CD14-positive monocyte (primary cell): ENCODE results near the gene DISP2. TPM values are rescaled to one million over a fixed set of nuclear protein-coding genes. Genes with fewer than 3 reads are reported as not detected.

Source experiments
- DNase-seq, 3 donors: peaks; one replicate each; pipeline ENCODE4 v3.0.0-alpha.2; 2011 to 2022
- H2AFZ ChIP-seq: 2 replicates; pipeline ENCODE4 v1.6.0; 2012; ENCODE audit warnings: mild to moderate bottlenecking, low read depth, low read length, inconsistent platforms; ENCODE audit not compliant: insufficient read depth, poor library complexity, severe bottlenecking
- H3K27ac ChIP-seq, 2 donors: 1 replicate in 1 of 2; 2 replicates in 1 of 2; pipeline ENCODE4 v1.5.1; 2012 to 2013; ENCODE audit warnings: low read length in 2 of 2, control low read depth in 1 of 2, inconsistent platforms in 1 of 2, low read depth in 1 of 2, mild to moderate bottlenecking in 1 of 2
- H3K27me3 ChIP-seq, 2 donors: one replicate each; pipeline versions ENCODE4 v1.6.0 to v1.6.1; 2011 to 2013; ENCODE audit warnings: low read length in 2 of 2; ENCODE audit not compliant: control insufficient read depth in 2 of 2, insufficient read depth in 2 of 2
- H3K36me3 ChIP-seq, 2 donors: replicated peaks in 1 of 2; 1 replicate in 1 of 2; 2 replicates in 1 of 2; pipeline versions ENCODE4 v1.5.1 to v1.6.1; 2012 to 2013; ENCODE audit warnings: low read length in 2 of 2, control low read depth in 1 of 2, inconsistent platforms in 1 of 2, mild to moderate bottlenecking in 1 of 2; ENCODE audit not compliant: insufficient read depth in 2 of 2, control insufficient read depth in 1 of 2
- H3K4me1 ChIP-seq, 2 donors: 1 replicate in 1 of 2; 2 replicates in 1 of 2; pipeline versions ENCODE4 v1.5.1 to v1.6.1; 2012 to 2013; ENCODE audit warnings: low read length in 2 of 2, control low read depth in 1 of 2, inconsistent platforms in 1 of 2, mild to moderate bottlenecking in 1 of 2, moderate library complexity in 1 of 2; ENCODE audit not compliant: insufficient read depth in 2 of 2, control insufficient read depth in 1 of 2
- H3K4me2 ChIP-seq: replicated peaks from 2 replicates; pipeline ENCODE3; 2012; ENCODE audit warnings: low read length, moderate library complexity, mild to moderate bottlenecking; ENCODE audit not compliant: poor library complexity, severe bottlenecking; ENCODE audit errors: extremely low read depth
- H3K4me3 ChIP-seq, 3 experiments: fragments of 200-600 bp in 1 of 3; sonication (generic) in 1 of 3; replicated peaks in 1 of 3; 1 replicate in 2 of 3; 2 replicates in 1 of 3; pipeline ENCODE4 v1.5.1; 2011 to 2013; ENCODE audit warnings: low read length in 3 of 3, mild to moderate bottlenecking in 3 of 3, control low read depth in 2 of 3, low read depth in 2 of 3, inconsistent platforms in 1 of 3, moderate library complexity in 1 of 3
- H3K79me2 ChIP-seq: 2 replicates; pipeline ENCODE4 v1.6.0; 2012; ENCODE audit warnings: mild to moderate bottlenecking, control low read depth, inconsistent platforms, low read length, moderate library complexity; ENCODE audit not compliant: insufficient read depth
- H3K9ac ChIP-seq: 2 replicates; pipeline ENCODE4 v1.6.0; 2017; ENCODE audit warnings: low read length, mild to moderate bottlenecking; ENCODE audit not compliant: insufficient read depth, poor library complexity, severe bottlenecking
- H3K9me3 ChIP-seq, 2 donors: replicated peaks in 1 of 2; 1 replicate in 1 of 2; 2 replicates in 1 of 2; pipeline versions ENCODE4 v1.5.1 to v1.6.1; 2012 to 2013; ENCODE audit warnings: low read length in 2 of 2, control low read depth in 1 of 2; ENCODE audit not compliant: control insufficient read depth in 1 of 2, insufficient read depth in 1 of 2
- H4K20me1 ChIP-seq: 2 replicates; pipeline ENCODE4 v1.6.0; 2012; ENCODE audit warnings: mild to moderate bottlenecking, low read length, control low read depth, moderate library complexity; ENCODE audit not compliant: insufficient read depth
- H3K27ac Mint-ChIP-seq, 7 donors: one replicate each; pipeline ENCODE4 v1.8.0; 2020; ENCODE audit warnings: mild to moderate bottlenecking in 7 of 7, mixed read lengths in 7 of 7, moderate library complexity in 6 of 7, inconsistent platforms in 2 of 7
- H3K27me3 Mint-ChIP-seq, 3 donors: one replicate each; pipeline ENCODE4 v1.8.0; 2021 to 2022; ENCODE audit warnings: low read depth in 3 of 3, mild to moderate bottlenecking in 3 of 3, mixed read lengths in 3 of 3, moderate library complexity in 3 of 3, inconsistent platforms in 1 of 3
- H3K36me3 Mint-ChIP-seq, 2 donors: one replicate each; pipeline ENCODE4 v1.8.0; 2020; ENCODE audit warnings: mixed read lengths in 2 of 2, inconsistent platforms in 1 of 2, mild to moderate bottlenecking in 1 of 2
- H3K4me1 Mint-ChIP-seq: one replicate; pipeline ENCODE4 v1.8.0; 2020; ENCODE audit warnings: mild to moderate bottlenecking, mixed read lengths
- H3K4me3 Mint-ChIP-seq, 2 donors: one replicate each; pipeline ENCODE4 v1.8.0; 2020; ENCODE audit warnings: mild to moderate bottlenecking in 2 of 2, mixed read lengths in 2 of 2, moderate library complexity in 1 of 2
- H3K9me3 Mint-ChIP-seq, 7 donors: one replicate each; pipeline ENCODE4 v1.8.0; 2020 to 2022; ENCODE audit warnings: mixed read lengths in 7 of 7, mild to moderate bottlenecking in 6 of 7, moderate library complexity in 6 of 7, inconsistent platforms in 2 of 7
- whole genome bisulfite sequencing: methylation state at CpG from one replicate; pipeline ENCODE4 v1.1.5; 2013; ENCODE audit warnings: missing lambda C conversion rate; ENCODE audit not compliant: insufficient coverage; 5-methylcytosine and 5-hydroxymethylcytosine counted together
- intact Hi-C, 2 donors: fragments of 100-400 bp; cut with micrococcal nuclease; formaldehyde crosslinking; loops; one replicate each; pipeline versions ENCODE4 v1.15.0 to v1.15.1; 2023
- polyA plus RNA-seq, 3 donors: library from polyadenylated mRNA; depleted of rRNA in 1 of 3; unstranded in 2 of 3; stranded (reverse) in 1 of 3; fragments of 300-500 nt in 2 of 3; fragments of >200 nt in 1 of 3; fragmentation: Illumina TruSeq in 2 of 3; gene quantifications; 1 replicate in 2 of 3; 2 replicates in 1 of 3; pipeline ENCODE4 v1.2.3, GENCODE V29; 2012 to 2021
- TF ChIP-seq, protein P1 (sequence below): fragments of 200-600 bp; IDR thresholded peaks from one replicate; pipeline ENCODE4 v1.8.0; 2022; ENCODE audit warnings: antibody characterized with exemption, mild to moderate bottlenecking

Gene DISP2
- polyA plus RNA-seq, 3 donors, result 0.01 TPM; not detected in 1

DNA sequence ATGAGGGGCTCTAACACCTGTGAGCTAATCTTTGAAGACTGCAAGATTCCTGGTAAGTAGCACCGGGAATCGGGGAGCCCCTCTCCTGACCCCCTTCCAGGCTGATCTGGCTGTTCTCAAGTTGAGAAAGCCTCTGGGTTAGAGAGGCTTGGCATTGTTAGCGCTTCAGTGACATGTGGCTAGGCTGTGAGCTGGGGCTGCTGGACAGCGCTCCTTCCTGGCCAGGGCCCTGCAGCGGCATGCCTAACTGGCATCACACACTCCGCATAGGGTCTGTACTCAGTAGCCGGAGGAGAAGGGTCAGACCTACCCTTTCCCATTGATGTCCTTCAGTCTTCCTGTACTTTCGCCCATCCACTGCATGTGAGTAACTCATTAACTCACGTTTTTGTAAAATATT, 55.0 kb downstream of the DISP2 start:
- DNase-seq, result no peak

DNA sequence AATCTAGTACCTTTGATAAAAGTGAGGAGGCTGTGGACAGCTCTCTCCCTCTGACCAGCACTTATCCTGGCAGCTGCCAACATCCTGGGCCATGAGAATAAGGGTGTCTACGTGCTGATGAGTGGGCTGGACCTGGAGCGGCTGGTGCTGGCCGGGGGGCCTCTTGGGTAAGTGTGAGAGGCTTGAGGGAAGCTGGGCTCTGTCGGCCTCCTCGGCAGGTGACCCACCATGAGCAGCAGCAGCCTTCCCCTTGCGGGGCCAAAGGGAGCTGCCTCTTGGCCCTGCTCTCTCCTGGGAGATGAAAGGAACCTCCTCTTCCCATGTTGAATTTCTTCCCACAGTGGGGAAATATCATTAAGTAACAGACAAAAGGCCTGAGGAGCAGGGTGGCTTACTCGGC, 56.8 kb downstream of the DISP2 start:
- TF ChIP-seq, protein P1, sequence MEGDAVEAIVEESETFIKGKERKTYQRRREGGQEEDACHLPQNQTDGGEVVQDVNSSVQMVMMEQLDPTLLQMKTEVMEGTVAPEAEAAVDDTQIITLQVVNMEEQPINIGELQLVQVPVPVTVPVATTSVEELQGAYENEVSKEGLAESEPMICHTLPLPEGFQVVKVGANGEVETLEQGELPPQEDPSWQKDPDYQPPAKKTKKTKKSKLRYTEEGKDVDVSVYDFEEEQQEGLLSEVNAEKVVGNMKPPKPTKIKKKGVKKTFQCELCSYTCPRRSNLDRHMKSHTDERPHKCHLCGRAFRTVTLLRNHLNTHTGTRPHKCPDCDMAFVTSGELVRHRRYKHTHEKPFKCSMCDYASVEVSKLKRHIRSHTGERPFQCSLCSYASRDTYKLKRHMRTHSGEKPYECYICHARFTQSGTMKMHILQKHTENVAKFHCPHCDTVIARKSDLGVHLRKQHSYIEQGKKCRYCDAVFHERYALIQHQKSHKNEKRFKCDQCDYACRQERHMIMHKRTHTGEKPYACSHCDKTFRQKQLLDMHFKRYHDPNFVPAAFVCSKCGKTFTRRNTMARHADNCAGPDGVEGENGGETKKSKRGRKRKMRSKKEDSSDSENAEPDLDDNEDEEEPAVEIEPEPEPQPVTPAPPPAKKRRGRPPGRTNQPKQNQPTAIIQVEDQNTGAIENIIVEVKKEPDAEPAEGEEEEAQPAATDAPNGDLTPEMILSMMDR, result no peak
- no peaks in the 10 kb centered on the region for H3K79me2 ChIP-seq
- no peak for DNase-seq
- 100% methylated on average over 1 of the region's 7 CpGs for WGBS
- Mint-ChIP-seq H3K9me3 (peaks cover 0 to 3% (median 0%) of the 10 kb centered on the region in 7 donors), H3K27me3 (peaks cover 0 to 4% (median 0%) of the 10 kb centered on the region in 3 donors), H3K27ac (peak overlapping the region in 2 of 7 donors; percentile 20 to 30), H3K36me3 (peaks cover 75 to 94% of the 10 kb centered on the region in 2 donors), H3K4me3 (no peak overlapping the region), H3K4me1 (peaks cover 5% of the 10 kb centered on the region)
- no peaks in the 10 kb centered on the region for H4K20me1 ChIP-seq
- no peak overlapping the region for H3K4me2 ChIP-seq
- no peak overlapping the region for H3K4me3 ChIP-seq
- H3K9ac ChIP-seq, result no peak overlapping the region
- no peak overlapping the region for H2AFZ ChIP-seq
- H3K27me3 ChIP-seq, result no peaks in the 10 kb centered on the region
- H3K36me3 ChIP-seq, result peaks cover 82 to 88% of the 10 kb centered on the region in 2 donors
- intact Hi-C loops, result no loop called here
- no peak overlapping the region for H3K27ac ChIP-seq
- no peaks in the 10 kb centered on the region for H3K9me3 ChIP-seq
- no peaks in the 10 kb centered on the region for H3K4me1 ChIP-seq

More for the DNA sequence above, 55.0 kb downstream of the DISP2 start:
- intact Hi-C loops, result no loop called here
- no peaks in the 10 kb centered on the region for H3K4me1 ChIP-seq
- H2AFZ ChIP-seq, result no peak overlapping the region
- Mint-ChIP-seq H3K36me3 (peaks cover 78 to 94% of the 10 kb centered on the region in 2 donors), H3K4me3 (no peak overlapping the region), H3K27ac (no peak overlapping the region), H3K9me3 (peaks cover 0 to 3% (median 0%) of the 10 kb centered on the region in 7 donors), H3K4me1 (peaks cover 5% of the 10 kb centered on the region), H3K27me3 (peaks cover 0 to 2% (median 0%) of the 10 kb centered on the region in 3 donors)
- no peak overlapping the region for H3K4me2 ChIP-seq
- no peak overlapping the region for H3K27ac ChIP-seq
- no peak overlapping the region for H3K9ac ChIP-seq
- no peaks in the 10 kb centered on the region for H4K20me1 ChIP-seq
- H3K9me3 ChIP-seq, result no peaks in the 10 kb centered on the region
- peaks cover 82 to 96% of the 10 kb centered on the region in 2 donors for H3K36me3 ChIP-seq
- H3K79me2 ChIP-seq, result peaks cover 5% of the 10 kb centered on the region
- TF ChIP-seq, protein P1, result no peak
- H3K27me3 ChIP-seq, result no peaks in the 10 kb centered on the region
- WGBS, result 100% methylated on average over 5 of the region's 9 CpGs
- no peak overlapping the region for H3K4me3 ChIP-seq
